T-helper 1 cell treated with Interleukin-12 subunit alpha and Interleukin-12 subunit beta and Interleukin-4 antibody, amounts not matched to agents 30 μg/mL and 1 μg/mL, for 36 hours (primary cell): ENCODE results near the gene MTNR1B.

ENCODE experiments used
- H3K27ac Mint-ChIP-seq: one replicate; pipeline ENCODE4 v1.8.0; 2021; ENCODE audit warnings: mild to moderate bottlenecking, mixed read lengths
- H3K27me3 Mint-ChIP-seq: one replicate; pipeline ENCODE4 v1.8.0; 2021; ENCODE audit warnings: low read depth, mixed read lengths
- H3K36me3 Mint-ChIP-seq: one replicate; pipeline ENCODE4 v1.8.0; 2021; ENCODE audit warnings: low read depth, mixed read lengths
- H3K4me1 Mint-ChIP-seq: one replicate; pipeline ENCODE4 v1.8.0; 2021; ENCODE audit warnings: low read depth, mixed read lengths
- H3K4me3 Mint-ChIP-seq: one replicate; pipeline ENCODE4 v1.8.0; 2021; ENCODE audit warnings: mild to moderate bottlenecking, moderate library complexity, mixed read lengths
- H3K9me3 Mint-ChIP-seq: one replicate; pipeline ENCODE4 v1.8.0; 2021; ENCODE audit warnings: mixed read lengths

MTNR1B gene

DNA sequence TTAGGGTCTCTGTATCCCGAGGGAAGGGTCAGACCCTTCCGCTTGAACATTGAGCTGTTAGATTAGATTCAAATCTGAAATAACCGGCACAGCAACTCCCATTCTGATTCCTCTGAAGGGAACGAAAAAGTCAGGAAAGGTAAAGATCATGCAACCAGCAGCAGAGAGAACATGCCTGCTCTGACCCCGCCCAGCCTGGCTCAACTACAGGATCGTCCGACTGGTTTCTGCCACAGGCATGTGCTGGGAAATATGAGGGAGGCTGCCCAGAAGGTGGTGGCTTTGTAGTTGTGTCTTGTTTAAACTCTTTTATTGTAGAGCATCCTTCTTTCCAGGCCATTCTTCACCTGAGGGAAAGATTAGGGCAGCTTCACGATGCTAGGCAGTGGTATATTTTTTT is 5.0 kb upstream of the MTNR1B start:
- Mint-ChIP-seq H3K9me3 (no peaks in the 10 kb centered on the region), H3K27ac (no peak overlapping the region), H3K4me3 (no peak overlapping the region), H3K27me3 (peaks cover 8% of the 10 kb centered on the region), H3K4me1 (no peaks in the 10 kb centered on the region), H3K36me3 (no peaks in the 10 kb centered on the region)

- H3K27me3 Mint-ChIP-seq = peaks cover 13% of the 10 kb centered on the region
- H3K9me3 Mint-ChIP-seq = no peaks in the 10 kb centered on the region
- H3K4me1 Mint-ChIP-seq = no peaks in the 10 kb centered on the region
- H3K27ac Mint-ChIP-seq = no peak overlapping the region
- no peaks in the 10 kb centered on the region for H3K36me3 Mint-ChIP-seq
- no peak overlapping the region for H3K4me3 Mint-ChIP-seq
Measured at GRCh38 chr11:92965196-92965595, 4.3 kb upstream of the MTNR1B start.

- Mint-ChIP-seq H3K9me3 (no peaks in the 10 kb centered on the region), H3K36me3 (no peaks in the 10 kb centered on the region), H3K4me3 (no peak overlapping the region), H3K27me3 (peaks cover 14% of the 10 kb centered on the region), H3K27ac (no peak overlapping the region), H3K4me1 (no peaks in the 10 kb centered on the region)
Measured at GRCh38 chr11:92967178-92967577, 2.3 kb upstream of the MTNR1B start.

DNA sequence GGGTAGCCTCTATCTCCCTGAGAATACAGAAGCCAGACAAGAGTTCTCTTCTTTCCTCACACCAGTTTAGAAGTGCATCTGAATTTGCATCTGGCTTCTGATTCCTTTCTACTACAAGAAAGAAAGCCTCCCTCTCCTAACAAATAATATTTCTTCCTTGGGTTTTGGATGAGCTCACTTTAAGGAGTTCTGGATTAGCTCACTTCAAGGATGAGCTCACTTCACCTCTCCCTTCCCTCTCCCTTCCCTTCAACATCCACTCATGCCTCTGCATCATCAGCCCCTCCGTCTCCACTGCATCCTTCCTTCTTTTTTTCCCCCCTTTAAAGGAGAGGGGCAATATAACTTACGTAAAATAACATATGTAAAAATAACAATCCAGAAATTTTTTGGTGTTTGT is 1.6 kb upstream of the MTNR1B start:
- Mint-ChIP-seq H3K9me3 (no peaks in the 10 kb centered on the region), H3K27ac (no peak overlapping the region), H3K4me1 (no peaks in the 10 kb centered on the region), H3K27me3 (peaks cover 18% of the 10 kb centered on the region), H3K36me3 (no peaks in the 10 kb centered on the region), H3K4me3 (no peak overlapping the region)

GRCh38 chr11:92969293-92969633 is 188 bp upstream of the MTNR1B start:
- Mint-ChIP-seq H3K27me3 (peaks cover 19% of the 10 kb centered on the region), H3K4me1 (no peaks in the 10 kb centered on the region), H3K4me3 (no peak overlapping the region), H3K9me3 (no peaks in the 10 kb centered on the region), H3K36me3 (no peaks in the 10 kb centered on the region), H3K27ac (no peak overlapping the region)

GRCh38 chr11:92972248-92972647 is 2.8 kb downstream of the MTNR1B start:
- Mint-ChIP-seq H3K27ac (no peak overlapping the region), H3K4me3 (no peak overlapping the region), H3K36me3 (no peaks in the 10 kb centered on the region), H3K9me3 (no peaks in the 10 kb centered on the region), H3K27me3 (peaks cover 17% of the 10 kb centered on the region), H3K4me1 (no peaks in the 10 kb centered on the region)

GRCh38 chr11:92975285-92975684 is 5.8 kb downstream of the MTNR1B start:
- no peaks in the 10 kb centered on the region for H3K4me1 Mint-ChIP-seq
- H3K36me3 Mint-ChIP-seq = no peaks in the 10 kb centered on the region
- no peak overlapping the region for H3K4me3 Mint-ChIP-seq
- peaks cover 5% of the 10 kb centered on the region for H3K27me3 Mint-ChIP-seq
- H3K9me3 Mint-ChIP-seq = no peaks in the 10 kb centered on the region
- H3K27ac Mint-ChIP-seq = no peak overlapping the region

DNA sequence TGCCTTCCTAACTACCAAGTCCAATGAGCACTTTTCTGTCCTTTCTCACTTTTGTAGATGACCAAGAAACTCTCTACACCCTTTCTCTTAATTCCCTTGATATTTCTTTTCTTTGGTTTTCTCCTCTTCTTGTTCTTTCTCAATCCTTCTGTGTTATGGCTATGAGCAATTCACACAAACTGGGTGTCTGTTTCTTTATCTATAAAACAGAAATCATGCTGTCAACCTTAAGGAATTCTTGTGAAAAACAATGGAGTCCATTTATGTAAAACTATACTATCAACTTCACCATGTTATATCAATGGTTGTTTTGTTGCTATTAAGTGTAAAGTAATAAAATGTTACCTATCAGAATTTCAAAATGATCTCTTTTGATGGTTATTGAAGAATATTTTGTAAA is 7.2 kb downstream of the MTNR1B start:
- Mint-ChIP-seq H3K4me3 (no peak overlapping the region), H3K9me3 (no peaks in the 10 kb centered on the region), H3K4me1 (no peaks in the 10 kb centered on the region), H3K27me3 (peaks cover 4% of the 10 kb centered on the region), H3K27ac (no peak overlapping the region), H3K36me3 (no peaks in the 10 kb centered on the region)

- Mint-ChIP-seq H3K27ac (no peak overlapping the region), H3K27me3 (peaks cover 4% of the 10 kb centered on the region), H3K4me1 (no peaks in the 10 kb centered on the region), H3K36me3 (no peaks in the 10 kb centered on the region), H3K4me3 (no peak overlapping the region), H3K9me3 (no peaks in the 10 kb centered on the region)
Measured at GRCh38 chr11:92977401-92977800, 8.0 kb downstream of the MTNR1B start.

DNA sequence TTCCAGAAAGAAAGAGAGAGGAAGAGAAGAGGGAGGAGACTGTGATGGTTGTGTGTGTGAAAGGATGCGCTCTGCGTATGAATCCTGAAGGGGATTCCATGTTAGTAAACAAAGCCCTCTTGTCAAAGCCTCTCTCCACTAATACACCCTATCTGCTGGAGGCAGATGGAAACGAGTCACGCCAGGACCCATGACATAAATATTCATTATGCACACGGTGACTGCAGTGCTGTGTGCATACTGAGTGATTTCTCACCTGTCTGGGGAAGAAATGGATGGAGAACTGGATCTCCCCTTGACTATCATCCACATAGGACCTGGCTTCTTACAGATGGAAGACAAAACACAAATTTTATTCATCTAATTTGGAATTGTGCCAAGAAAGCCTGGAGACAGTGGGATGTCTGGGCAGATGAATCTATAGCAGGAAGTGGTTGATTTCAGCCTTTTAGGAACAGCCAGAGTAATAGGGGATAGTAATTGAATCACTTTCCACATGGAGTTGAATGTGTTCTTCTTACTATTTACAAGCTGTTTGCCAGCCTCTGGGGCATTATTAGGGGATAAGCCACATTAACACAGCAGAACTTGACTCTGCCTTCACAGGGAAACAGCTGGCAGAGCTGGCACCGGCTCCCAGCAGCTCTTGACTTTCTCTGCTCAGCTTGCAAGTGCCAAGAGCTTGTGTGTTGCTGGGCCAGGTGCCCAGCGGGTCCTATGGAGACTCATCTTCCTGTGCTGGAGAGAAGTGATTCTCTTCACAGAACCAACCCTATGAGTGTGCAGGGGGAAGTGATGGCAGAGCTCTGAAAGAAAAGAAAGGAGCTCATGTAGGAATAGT is 9.0 kb downstream of the MTNR1B start:
- Mint-ChIP-seq H3K4me3 (no peak overlapping the region), H3K27ac (no peak overlapping the region), H3K9me3 (no peaks in the 10 kb centered on the region), H3K27me3 (no peaks in the 10 kb centered on the region), H3K4me1 (no peaks in the 10 kb centered on the region), H3K36me3 (no peaks in the 10 kb centered on the region)

- Mint-ChIP-seq H3K27me3 (no peaks in the 10 kb centered on the region), H3K9me3 (no peaks in the 10 kb centered on the region), H3K36me3 (no peaks in the 10 kb centered on the region), H3K27ac (no peak overlapping the region), H3K4me1 (no peaks in the 10 kb centered on the region), H3K4me3 (no peak overlapping the region)
Measured at GRCh38 chr11:92979176-92979575, 9.7 kb downstream of the MTNR1B start.

DNA sequence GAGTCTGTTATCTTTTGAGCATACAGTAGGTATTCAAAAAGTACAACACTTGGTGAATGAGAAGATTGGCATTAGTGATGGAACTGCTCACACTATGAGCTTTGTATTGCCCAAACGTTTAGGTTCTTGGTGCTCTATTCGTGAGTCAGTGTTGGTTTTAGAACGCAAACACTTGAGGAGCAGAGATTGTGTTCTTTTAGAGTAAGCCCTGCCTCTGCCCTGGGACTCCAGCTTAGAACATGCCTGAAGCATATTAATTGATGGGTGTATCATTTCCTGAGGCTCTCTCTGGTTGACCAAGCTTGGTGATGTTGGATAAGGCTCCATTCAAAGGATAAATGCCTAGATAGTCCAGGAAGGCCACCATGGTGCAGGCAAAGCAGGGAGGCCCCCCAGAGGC is 10.9 kb downstream of the MTNR1B start:
- Mint-ChIP-seq H3K36me3 (no peaks in the 10 kb centered on the region), H3K9me3 (no peaks in the 10 kb centered on the region)

DNA sequence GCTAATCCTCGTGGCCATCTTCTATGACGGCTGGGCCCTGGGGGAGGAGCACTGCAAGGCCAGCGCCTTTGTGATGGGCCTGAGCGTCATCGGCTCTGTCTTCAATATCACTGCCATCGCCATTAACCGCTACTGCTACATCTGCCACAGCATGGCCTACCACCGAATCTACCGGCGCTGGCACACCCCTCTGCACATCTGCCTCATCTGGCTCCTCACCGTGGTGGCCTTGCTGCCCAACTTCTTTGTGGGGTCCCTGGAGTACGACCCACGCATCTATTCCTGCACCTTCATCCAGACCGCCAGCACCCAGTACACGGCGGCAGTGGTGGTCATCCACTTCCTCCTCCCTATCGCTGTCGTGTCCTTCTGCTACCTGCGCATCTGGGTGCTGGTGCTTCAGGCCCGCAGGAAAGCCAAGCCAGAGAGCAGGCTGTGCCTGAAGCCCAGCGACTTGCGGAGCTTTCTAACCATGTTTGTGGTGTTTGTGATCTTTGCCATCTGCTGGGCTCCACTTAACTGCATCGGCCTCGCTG is 12.1 kb downstream of the MTNR1B start:
- no peaks in the 10 kb centered on the region for H3K36me3 Mint-ChIP-seq
- no peak overlapping the region for H3K4me3 Mint-ChIP-seq
- H3K27me3 Mint-ChIP-seq = no peaks in the 10 kb centered on the region
- no peak overlapping the region for H3K27ac Mint-ChIP-seq
- H3K9me3 Mint-ChIP-seq = no peaks in the 10 kb centered on the region
- no peaks in the 10 kb centered on the region for H3K4me1 Mint-ChIP-seq

More for the DNA sequence above, 10.9 kb downstream of the MTNR1B start:
- H3K27me3 Mint-ChIP-seq = no peaks in the 10 kb centered on the region
- H3K27ac Mint-ChIP-seq = no peak overlapping the region
- H3K4me1 Mint-ChIP-seq = no peaks in the 10 kb centered on the region
- H3K4me3 Mint-ChIP-seq = no peak overlapping the region

DNA sequence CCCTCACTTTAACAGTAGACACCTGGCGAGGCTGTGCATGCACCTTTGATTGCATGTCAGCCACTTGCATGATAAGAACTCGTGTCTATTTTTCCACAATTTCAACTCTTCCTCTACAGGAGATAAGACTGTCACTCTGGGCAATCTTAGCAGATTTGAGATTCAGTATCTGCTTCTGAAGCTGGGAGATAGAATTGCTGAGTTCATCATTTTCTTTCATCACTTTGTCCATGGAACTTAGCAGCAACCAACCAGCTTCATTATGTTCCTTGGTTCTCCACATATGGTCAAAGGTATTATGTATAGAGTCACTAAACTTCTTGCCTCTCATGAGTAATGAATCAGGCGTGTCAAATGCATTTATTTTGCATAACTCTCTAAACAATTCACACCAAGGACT is 17.1 kb downstream of the MTNR1B start:
- Mint-ChIP-seq H3K4me1 (no peaks in the 10 kb centered on the region), H3K27me3 (no peaks in the 10 kb centered on the region), H3K9me3 (peaks cover 6% of the 10 kb centered on the region), H3K27ac (no peak overlapping the region), H3K36me3 (no peaks in the 10 kb centered on the region), H3K4me3 (no peak overlapping the region)

DNA sequence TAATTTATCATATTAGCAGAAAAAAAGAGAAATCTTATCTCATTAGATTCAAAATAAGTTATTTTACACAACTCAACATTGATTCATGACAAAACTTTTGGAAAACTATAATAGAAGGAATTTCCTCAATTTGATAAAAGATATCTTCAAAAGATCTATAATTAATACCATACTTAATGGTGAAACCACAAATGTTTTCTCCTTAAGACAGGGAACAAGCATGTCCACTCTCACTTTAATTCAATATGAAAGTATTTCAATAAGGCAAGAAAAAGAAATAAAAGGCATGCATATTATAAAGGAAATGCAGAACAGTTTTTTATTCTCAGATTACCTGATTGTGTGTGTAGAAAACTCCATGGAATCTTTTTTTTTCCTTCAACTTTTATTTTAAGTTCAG is 23.6 kb downstream of the MTNR1B start:
- no peak overlapping the region for H3K27ac Mint-ChIP-seq
- H3K27me3 Mint-ChIP-seq = no peaks in the 10 kb centered on the region
- peaks cover 6% of the 10 kb centered on the region for H3K9me3 Mint-ChIP-seq
- no peaks in the 10 kb centered on the region for H3K4me1 Mint-ChIP-seq
- H3K36me3 Mint-ChIP-seq = no peaks in the 10 kb centered on the region
- no peak overlapping the region for H3K4me3 Mint-ChIP-seq
